GM12878 (cell line): Measurements from ENCODE around the gene TSPAN5.

ENCODE experiments used
- MTA3 ChIP-seq: IDR thresholded peaks from 2 replicates; pipeline ENCODE4 v1.6.1; 2012; ENCODE audit warnings: low read length, inconsistent platforms, borderline replicate concordance
- NR2C2 ChIP-seq: IDR thresholded peaks from 2 replicates; pipeline ENCODE4 v1.6.1; 2011; ENCODE audit warnings: borderline replicate concordance, low read depth; ENCODE audit not compliant: control insufficient read depth, insufficient read length
- POLR2A ChIP-seq: IDR thresholded peaks from 2 replicates; pipeline ENCODE4 v1.6.1; 2011; ENCODE audit warnings: low read depth, mild to moderate bottlenecking, low read length
- RFX5 ChIP-seq: IDR thresholded peaks from 2 replicates; pipeline ENCODE4 v1.6.1; 2011; ENCODE audit warnings: low read depth, low read length, improper control_type of control experiment
- SP1 ChIP-seq: IDR thresholded peaks from one replicate; pipeline ENCODE4 v1.6.1; 2011; ENCODE audit warnings: low read depth, low read length
- TF ChIP-seq, protein P1 (sequence below), 3 experiments: IDR thresholded peaks in 2 of 3; conservative IDR thresholded peaks in 1 of 3; 2 replicates each; pipeline ENCODE4 v1.5.1; 2011; ENCODE audit warnings: low read depth in 3 of 3, low read length in 3 of 3, mild to moderate bottlenecking in 3 of 3, control low read depth in 2 of 3, moderate library complexity in 2 of 3, inconsistent platforms in 1 of 3, mixed read lengths in 1 of 3; ENCODE audit not compliant: control insufficient read depth in 2 of 3, insufficient read depth in 1 of 3; ENCODE audit errors: extremely low read depth in 1 of 3
- TF ChIP-seq, protein P2 (sequence below): IDR thresholded peaks from 2 replicates; pipeline ENCODE4 v1.6.1; 2012; ENCODE audit warnings: low read length, inconsistent platforms

DNA sequence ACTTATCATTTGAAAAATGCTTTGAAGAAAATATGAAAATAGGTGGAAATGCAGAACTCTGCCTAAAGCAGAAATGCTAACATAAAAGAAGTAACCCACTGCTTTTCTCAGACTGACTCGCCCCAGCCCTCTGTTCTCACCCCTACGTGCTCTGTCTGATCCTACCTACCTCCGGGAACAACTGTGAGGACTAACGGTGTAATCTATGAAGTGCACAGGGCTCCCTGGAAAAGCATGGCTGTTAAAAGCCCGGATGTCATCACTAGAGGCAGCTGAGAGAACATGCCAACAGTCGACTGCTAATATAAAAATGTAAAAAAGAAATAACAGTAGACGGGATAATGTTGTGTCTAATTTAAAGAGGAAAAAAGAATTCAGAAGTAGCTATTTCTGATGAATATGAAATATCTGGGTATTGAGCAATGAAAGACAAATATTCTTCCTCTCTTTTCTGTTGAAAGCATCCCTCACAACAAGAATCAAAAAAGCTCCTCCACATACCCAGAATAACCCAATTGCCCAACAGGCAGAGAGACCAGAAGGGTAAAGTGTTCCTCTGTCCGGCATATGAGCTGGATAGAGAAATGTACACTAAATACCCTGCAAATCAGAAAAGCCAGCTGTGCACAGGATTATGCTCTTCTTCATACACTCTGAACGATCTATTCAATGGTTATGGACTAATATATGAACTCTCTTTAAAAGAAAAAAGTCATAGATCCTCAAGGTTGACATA, 130.7 kb downstream of the TSPAN5 start:
- TF ChIP-seq, protein P1, sequence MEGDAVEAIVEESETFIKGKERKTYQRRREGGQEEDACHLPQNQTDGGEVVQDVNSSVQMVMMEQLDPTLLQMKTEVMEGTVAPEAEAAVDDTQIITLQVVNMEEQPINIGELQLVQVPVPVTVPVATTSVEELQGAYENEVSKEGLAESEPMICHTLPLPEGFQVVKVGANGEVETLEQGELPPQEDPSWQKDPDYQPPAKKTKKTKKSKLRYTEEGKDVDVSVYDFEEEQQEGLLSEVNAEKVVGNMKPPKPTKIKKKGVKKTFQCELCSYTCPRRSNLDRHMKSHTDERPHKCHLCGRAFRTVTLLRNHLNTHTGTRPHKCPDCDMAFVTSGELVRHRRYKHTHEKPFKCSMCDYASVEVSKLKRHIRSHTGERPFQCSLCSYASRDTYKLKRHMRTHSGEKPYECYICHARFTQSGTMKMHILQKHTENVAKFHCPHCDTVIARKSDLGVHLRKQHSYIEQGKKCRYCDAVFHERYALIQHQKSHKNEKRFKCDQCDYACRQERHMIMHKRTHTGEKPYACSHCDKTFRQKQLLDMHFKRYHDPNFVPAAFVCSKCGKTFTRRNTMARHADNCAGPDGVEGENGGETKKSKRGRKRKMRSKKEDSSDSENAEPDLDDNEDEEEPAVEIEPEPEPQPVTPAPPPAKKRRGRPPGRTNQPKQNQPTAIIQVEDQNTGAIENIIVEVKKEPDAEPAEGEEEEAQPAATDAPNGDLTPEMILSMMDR (IDR thresholded peaks at IDR 0.05 in 2 of 3, conservative IDR thresholded peaks at IDR 0.05 in 1 of 3; ENCODE audit: control insufficient read depth in 2 of 3, extremely low read depth in 1 of 3, insufficient read depth in 1 of 3, low read depth in 3 of 3, low read length in 3 of 3) = no peak
- no peak for TF ChIP-seq SP1
- TF ChIP-seq RFX5 = no peak
- no peak for TF ChIP-seq NR2C2
- TF ChIP-seq, protein P2, sequence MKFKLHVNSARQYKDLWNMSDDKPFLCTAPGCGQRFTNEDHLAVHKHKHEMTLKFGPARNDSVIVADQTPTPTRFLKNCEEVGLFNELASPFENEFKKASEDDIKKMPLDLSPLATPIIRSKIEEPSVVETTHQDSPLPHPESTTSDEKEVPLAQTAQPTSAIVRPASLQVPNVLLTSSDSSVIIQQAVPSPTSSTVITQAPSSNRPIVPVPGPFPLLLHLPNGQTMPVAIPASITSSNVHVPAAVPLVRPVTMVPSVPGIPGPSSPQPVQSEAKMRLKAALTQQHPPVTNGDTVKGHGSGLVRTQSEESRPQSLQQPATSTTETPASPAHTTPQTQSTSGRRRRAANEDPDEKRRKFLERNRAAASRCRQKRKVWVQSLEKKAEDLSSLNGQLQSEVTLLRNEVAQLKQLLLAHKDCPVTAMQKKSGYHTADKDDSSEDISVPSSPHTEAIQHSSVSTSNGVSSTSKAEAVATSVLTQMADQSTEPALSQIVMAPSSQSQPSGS = no peak
- TF ChIP-seq POLR2A = no peak
- no peak for TF ChIP-seq MTA3
